CD4-positive, alpha-beta T cell treated with Interleukin-6 at 100 ng/mL for 8 hours (primary cell): ENCODE results near the gene CELF2.

ENCODE experiments used
- DNase-seq: peaks from one replicate; pipeline ENCODE4 v3.0.0-alpha.2; 2020; ENCODE audit warnings: mixed read lengths, low spot score

Gene CELF2

GRCh38 chr10:11276449-11276990 is 258.8 kb downstream of the CELF2 start:
- no peak for DNase-seq

- DNase-seq, result no peak
Measured at GRCh38 chr10:11279314-11279713, 261.6 kb downstream of the CELF2 start.

GRCh38 chr10:11280187-11280932 is 262.7 kb downstream of the CELF2 start:
- no peak for DNase-seq

GRCh38 chr10:11282156-11282555 is 264.5 kb downstream of the CELF2 start:
- no peak for DNase-seq

GRCh38 chr10:11282661-11283060 is 265.0 kb downstream of the CELF2 start:
- DNase-seq, result no peak

GRCh38 chr10:11284291-11285085 is 266.8 kb downstream of the CELF2 start:
- DNase-seq, result no peak

- no peak for DNase-seq
Measured at GRCh38 chr10:11285171-11285570, 267.5 kb downstream of the CELF2 start.

GRCh38 chr10:11286261-11286852 is 268.7 kb downstream of the CELF2 start:
- no peak for DNase-seq

- no peak for DNase-seq
Measured at GRCh38 chr10:11288302-11288701, 270.6 kb downstream of the CELF2 start.

- no peak for DNase-seq
Measured at GRCh38 chr10:11290156-11290890, 272.7 kb downstream of the CELF2 start.

GRCh38 chr10:11292576-11293302 is 275.1 kb downstream of the CELF2 start:
- no peak for DNase-seq

- no peak for DNase-seq
Measured at GRCh38 chr10:11293332-11293731, 275.7 kb downstream of the CELF2 start.

GRCh38 chr10:11294831-11295450 is 277.3 kb downstream of the CELF2 start:
- DNase-seq, result no peak

- no peak for DNase-seq
Measured at GRCh38 chr10:11295492-11295891, 277.8 kb downstream of the CELF2 start.

- no peak for DNase-seq
Measured at GRCh38 chr10:11297136-11297535, 279.5 kb downstream of the CELF2 start.

- no peak for DNase-seq
Measured at GRCh38 chr10:11298116-11298515, 280.4 kb downstream of the CELF2 start.

- DNase-seq, result no peak
Measured at GRCh38 chr10:11299125-11299524, 281.5 kb downstream of the CELF2 start.

GRCh38 chr10:11300026-11300425 is 282.4 kb downstream of the CELF2 start:
- DNase-seq, result no peak

GRCh38 chr10:11300563-11300962 is 282.9 kb downstream of the CELF2 start:
- no peak for DNase-seq

- DNase-seq, result no peak
Measured at GRCh38 chr10:11301571-11302111, 284.0 kb downstream of the CELF2 start.

- DNase-seq, result no peak
Measured at GRCh38 chr10:11302181-11302580, 284.5 kb downstream of the CELF2 start.
